Upper lobe of left lung (tissue), 4 donors: Measurements from ENCODE around the gene SLC4A8.

ENCODE experiments used
- CTCF ChIP-seq, 6 experiments: fragments of 450-650 bp in 4 of 6; fragments of 200-600 bp in 2 of 6; sonication (generic) in 2 of 6; IDR thresholded peaks; one replicate each; pipeline ENCODE4 v1.5.1; 2016 to 2019; ENCODE audit warnings: antibody characterized with exemption in 6 of 6
- EP300 ChIP-seq, 4 donors: sonication (generic); formaldehyde crosslinking; IDR thresholded peaks; one replicate each; pipeline ENCODE4 v1.5.1; 2017; ENCODE audit warnings: antibody characterized with exemption in 4 of 4, control low read depth in 2 of 4
- POLR2A ChIP-seq, 4 donors: fragments of 450-650 bp; IDR thresholded peaks; one replicate each; pipeline ENCODE4 v1.5.1; 2016 to 2017; ENCODE audit warnings: antibody characterized with exemption in 4 of 4, mild to moderate bottlenecking in 2 of 4
- POLR2AphosphoS5 ChIP-seq, 2 donors: sonication (generic); formaldehyde crosslinking; IDR thresholded peaks; one replicate each; pipeline ENCODE4 v1.5.1; 2017; ENCODE audit warnings: antibody characterized with exemption in 2 of 2

GRCh38 chr12:51383269-51383905 is 41.2 kb upstream of the SLC4A8 start:
- TF ChIP-seq CTCF (IDR thresholded peaks at IDR 0.05) (no peak), POLR2A (IDR thresholded peaks at IDR 0.05) (no peak), EP300 (IDR thresholded peaks at IDR 0.05) (no peak), POLR2AphosphoS5 (IDR thresholded peaks at IDR 0.05) (no peak)
